Stimulated activated CD4-positive, alpha-beta T cell treated with anti-CD3 and anti-CD28 coated beads, Interleukin-12 subunit alpha, Interleukin-12 subunit beta, amount 100 ng/mL, for 24 hours (primary cell): Measurements from ENCODE around the gene MAPK7.
A peak's percentile ranks its signal among the peaks of the same experiment; 100 is the strongest.

ENCODE experiments used
- DNase-seq, 2 experiments: peaks; one replicate each; pipeline ENCODE4 v3.0.0-alpha.2; 2020; ENCODE audit warnings: low read depth in 2 of 2

The MAPK7 gene

GRCh38 chr17:19363460-19364035 is 14.8 kb upstream of the MAPK7 start:
- no peak for DNase-seq

- no peak for DNase-seq
Measured at GRCh38 chr17:19364699-19365498, 13.4 kb upstream of the MAPK7 start.

DNA sequence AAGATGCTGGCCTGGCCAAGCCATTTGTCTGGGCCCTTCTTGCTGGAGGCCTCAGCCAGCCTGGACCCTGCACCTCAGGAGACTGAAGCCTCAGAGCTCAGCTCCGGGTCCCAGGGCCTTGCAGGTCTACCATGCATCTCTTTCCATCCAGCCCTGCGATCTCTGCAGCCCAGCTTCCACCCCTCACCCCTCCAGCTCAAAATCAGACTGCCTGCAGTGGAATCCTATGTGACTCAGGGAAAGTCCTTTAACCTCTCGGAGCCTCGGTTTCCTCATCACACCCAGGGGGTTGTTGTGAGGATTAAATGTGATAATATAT is 12.8 kb upstream of the MAPK7 start:
- no peak for DNase-seq

DNA sequence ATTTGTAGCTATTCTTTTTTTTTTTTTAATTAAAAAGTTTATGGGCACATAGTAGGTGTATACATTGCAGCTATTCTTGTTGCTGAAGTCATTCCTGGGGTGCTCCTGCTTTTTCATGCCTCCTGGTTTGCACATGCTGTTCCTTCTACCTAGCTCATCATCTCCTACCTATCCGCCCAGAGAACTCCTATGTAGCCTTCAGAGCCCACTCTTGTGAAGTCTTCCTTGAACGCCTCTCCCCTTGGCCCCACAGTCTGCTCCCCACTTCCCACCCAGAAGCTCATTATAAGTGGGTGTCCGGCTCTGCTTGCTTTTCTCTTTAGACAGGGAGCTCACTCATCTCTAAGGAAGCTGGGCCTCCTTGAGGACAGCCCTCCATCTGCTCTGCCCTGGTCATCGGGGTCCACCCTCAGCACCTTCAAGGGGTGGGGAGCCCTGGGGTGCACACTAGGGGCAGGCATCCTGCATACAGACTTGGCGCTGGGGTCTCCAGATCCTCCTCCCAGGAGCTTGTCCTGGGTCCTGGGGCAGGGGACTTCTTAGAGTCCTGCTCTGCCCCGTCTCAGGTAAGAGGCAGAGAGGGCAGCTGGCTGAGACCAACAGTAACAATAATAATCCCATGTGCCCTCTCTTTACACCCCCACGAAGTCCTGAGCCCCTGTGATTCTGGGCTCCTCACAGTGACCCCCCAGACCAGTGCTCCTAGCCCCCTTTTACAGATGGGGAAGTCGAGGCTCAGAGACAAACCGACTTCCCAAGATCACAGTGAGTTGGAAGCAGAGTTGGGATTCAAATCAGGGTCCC is 12.3 kb upstream of the MAPK7 start:
- no peak for DNase-seq

DNA sequence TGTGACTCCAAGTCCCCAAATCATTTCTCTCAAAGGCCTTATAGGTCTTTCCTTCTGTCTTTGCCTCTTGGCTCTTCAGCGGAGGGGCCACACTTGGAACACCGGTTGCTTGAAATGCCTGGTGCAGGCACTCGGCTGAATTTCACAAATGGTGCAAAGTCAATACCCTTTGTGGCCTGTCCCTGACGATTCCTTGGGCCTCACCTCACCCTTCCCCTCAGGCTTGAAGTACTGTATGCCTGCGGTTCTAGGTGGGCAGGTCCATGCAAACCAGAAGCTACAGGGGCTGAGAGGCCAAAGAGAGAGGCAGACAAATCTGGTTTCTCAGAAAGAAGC is 11.7 kb upstream of the MAPK7 start:
- DNase-seq: no peak

GRCh38 chr17:19368229-19368628 is 10.1 kb upstream of the MAPK7 start:
- DNase-seq: no peak

DNA sequence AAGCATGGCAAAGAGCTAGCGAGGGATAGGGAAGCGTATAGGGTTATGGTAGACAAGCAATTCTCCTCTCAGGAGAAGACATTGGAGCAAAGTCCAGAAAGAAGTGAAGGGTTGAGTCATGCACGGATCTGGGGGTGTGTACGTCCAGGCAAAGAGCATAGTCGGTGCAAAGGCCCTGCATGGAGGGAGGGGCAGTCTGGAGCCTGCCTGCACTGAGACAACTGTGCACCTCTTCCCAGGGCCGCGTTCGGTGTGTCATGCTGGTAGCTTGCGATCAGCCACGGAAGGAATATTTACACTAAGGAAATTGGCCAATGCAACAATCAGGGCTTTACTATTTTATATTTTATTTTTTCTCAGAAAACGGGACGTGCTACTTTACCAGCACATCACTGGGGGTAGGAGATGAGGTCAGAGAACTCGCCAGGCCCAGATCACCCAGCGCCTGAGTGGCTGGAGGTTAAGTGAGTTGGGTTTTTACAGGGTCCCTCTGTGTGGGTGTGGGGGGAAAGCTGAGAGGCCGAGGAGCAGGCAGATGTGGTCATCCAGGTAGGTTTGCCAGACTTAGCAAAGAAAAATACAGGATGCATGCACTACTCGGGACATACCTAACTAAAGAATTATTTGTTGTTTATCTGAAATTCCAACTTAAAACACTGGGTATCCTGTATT is 9.1 kb upstream of the MAPK7 start:
- DNase-seq: no peak

DNA sequence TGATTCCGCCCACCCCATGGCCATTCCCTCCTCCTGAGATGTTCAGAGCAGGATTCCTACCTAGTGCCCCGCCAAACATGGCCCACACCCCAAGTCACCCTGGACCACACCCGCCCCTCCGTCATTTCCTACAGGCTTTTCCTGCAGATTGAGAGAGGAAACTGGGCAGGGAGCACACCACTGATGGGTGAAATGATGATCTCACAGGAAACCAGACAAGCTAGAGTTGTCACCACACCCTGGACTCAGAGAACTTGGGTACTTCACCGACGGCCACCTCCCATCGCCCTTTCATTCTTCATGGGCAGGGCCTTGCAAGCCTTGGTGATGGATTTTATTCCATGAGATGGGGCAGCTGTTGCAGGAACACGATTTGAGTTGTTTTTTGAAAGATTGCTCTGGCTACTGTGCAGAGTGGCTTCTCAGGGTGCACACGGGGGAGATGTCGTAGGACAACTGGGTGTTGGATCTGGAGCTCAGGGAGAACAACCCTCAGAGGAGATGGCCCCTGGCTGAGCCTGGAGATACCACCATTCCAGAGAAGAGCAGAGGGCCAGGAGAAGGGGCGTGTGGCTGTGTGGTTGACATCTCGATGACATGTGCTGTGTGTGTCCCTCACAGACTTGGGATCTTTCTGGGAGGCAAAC is 8.3 kb upstream of the MAPK7 start:
- DNase-seq: no peak

- DNase-seq: no peak
Measured at GRCh38 chr17:19370493-19370960, 7.8 kb upstream of the MAPK7 start.

- no peak for DNase-seq
Measured at GRCh38 chr17:19371259-19372010, 6.9 kb upstream of the MAPK7 start.

GRCh38 chr17:19372011-19372370 is 6.3 kb upstream of the MAPK7 start:
- DNase-seq: no peak

GRCh38 chr17:19372439-19372838 is 5.9 kb upstream of the MAPK7 start:
- no peak for DNase-seq

GRCh38 chr17:19372866-19373504 is 5.3 kb upstream of the MAPK7 start:
- no peak for DNase-seq

- DNase-seq: no peak
Measured at GRCh38 chr17:19374136-19374535, 4.2 kb upstream of the MAPK7 start.

DNA sequence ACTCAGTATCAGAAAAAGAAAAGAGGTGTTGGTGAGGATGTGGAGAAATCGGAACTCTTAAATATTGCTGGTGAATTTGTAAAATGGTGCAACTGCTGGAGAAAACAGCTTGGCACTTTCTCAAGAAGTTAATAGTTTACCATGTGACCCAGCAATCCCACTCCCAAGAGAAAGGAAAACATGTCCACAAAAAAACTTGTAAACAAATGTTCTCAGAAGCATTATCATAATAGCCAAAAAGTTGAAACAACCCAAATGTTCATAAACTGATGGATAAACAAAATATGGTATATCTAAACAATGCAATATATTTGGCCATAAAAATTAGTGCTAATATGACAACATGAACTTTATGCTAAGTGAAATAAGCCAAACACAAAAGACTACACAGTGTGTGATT is 2.6 kb upstream of the MAPK7 start:
- no peak for DNase-seq

DNA sequence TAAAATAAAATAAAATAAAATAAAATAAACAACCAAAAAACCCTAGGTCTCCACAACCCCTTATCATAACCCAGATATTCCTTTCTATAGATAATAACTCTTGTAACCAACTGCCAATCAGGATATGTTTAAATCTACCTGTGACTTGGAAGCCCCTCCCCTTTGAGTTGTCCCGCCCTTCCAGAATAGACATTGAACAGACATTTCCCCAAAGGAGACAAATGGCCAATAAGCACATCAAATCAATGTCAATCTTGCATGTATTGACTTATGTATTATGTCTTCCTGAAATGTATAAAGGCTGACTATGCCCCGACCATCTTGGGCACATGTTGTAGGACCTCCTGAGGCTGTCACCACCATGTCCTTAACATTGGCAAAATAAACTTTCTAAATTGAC is 1.5 kb upstream of the MAPK7 start:
- no peak for DNase-seq

DNA sequence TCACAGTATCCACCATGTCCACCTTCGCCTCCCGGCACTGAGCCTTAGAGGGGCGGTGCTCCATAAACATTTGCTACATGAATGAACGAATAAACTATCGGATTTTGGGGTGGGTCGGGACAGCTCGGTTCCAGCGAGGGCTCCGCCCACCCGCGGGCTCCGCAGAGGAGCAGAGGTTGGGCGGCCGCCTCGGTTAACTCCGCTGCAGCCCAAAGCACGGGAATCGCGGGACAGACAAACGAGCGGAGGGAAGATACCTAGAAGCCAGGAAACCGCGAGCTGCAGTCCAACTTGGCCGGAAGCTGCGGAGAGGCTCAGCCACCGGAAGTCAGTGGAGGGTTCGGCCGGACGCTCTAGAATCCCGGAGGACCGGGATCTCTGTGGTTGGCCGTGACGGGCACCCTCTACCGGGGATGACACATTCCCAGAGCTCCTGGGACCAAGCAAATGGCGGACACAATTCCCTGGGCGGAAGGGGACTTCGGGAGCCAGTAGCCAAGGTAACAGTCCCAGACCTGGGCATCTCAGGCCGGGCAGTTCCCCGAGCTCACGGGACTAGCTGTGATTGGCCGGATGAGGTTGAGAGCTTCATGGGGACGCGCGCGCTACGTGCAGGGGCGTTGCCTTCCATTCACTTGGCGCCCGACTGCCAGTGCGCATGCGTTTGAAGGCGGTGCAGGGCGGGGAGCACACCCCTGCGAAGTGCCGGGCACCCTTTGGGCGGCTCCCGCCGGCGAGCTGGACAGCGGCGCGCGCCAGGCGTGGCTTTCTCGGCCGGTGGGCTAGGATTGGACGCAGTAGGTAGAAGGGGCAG is 489 bp upstream of the MAPK7 start:
- peak; percentile 90 to 91 for DNase-seq

DNA sequence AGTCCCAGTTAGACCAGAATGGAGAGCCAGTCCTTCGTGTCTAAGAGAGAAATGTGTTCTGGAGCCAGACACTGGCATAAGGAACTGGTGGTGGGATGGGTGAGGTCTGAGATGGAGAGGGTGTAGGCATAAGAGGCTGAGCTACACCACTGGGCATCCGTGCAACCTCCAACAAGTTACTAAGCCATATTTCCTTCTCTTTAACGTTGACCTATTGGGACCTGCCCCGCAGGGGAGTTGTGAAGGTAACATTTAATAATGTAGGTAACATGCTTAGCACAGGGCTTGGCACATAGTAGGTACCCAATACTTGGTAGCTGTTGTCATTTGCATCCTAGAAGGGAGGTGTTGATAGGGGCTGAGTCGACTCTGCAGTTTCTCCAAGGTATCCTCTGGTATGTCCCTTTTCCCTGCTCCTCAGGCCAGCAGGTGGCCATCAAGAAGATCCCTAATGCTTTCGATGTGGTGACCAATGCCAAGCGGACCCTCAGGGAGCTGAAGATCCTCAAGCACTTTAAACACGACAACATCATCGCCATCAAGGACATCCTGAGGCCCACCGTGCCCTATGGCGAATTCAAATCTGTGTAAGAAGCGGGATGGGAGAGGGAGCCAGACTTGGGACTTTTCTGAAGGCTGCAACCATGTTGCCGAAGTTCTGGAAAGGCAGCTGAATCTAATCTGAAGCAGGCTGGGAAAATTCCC is 1.2 kb downstream of the MAPK7 start:
- no peak for DNase-seq
